Activated naive CD8-positive, alpha-beta T cell treated with anti-CD3 and anti-CD28 coated beads, Interleukin-2, amount 10 ng/mL, durations not matched to agents 7 days and 5 days (primary cell): ENCODE results near the gene CTNNA3. TPM values are rescaled to one million over a fixed set of nuclear protein-coding genes. Genes with fewer than 3 reads are reported as not detected.

Source experiments
- ATAC-seq: fragments of 150-1000 bp; cut with Tn5 transposase; one replicate; pipeline ENCODE4 v1.10.0; 2021; ENCODE audit warnings: low read depth, moderate library complexity
- POLR2A ChIA-PET: fragments of 350-600 bp; sonication (Branson Sonifier 250); formaldehyde crosslinking; loops from one replicate; lab custom pipeline; 2021; ENCODE audit warnings: antibody characterized with exemption; lab: Charles Lee
- DNase-seq: peaks from one replicate; pipeline ENCODE4 v3.0.0; 2021
- H3K27ac Mint-ChIP-seq: one replicate; pipeline ENCODE4 v1.8.0; 2022; ENCODE audit warnings: mild to moderate bottlenecking, mixed read lengths
- H3K27me3 Mint-ChIP-seq: one replicate; pipeline ENCODE4 v1.8.0; 2022; ENCODE audit warnings: mild to moderate bottlenecking, moderate library complexity, mixed read lengths
- H3K36me3 Mint-ChIP-seq: one replicate; pipeline ENCODE4 v1.8.0; 2021; ENCODE audit warnings: mild to moderate bottlenecking, mixed read lengths
- H3K4me1 Mint-ChIP-seq: one replicate; pipeline ENCODE4 v1.8.0; 2021; ENCODE audit warnings: mixed read lengths
- H3K4me3 Mint-ChIP-seq: one replicate; pipeline ENCODE4 v1.8.0; 2022; ENCODE audit warnings: mild to moderate bottlenecking, moderate library complexity, mixed read lengths
- H3K9me3 Mint-ChIP-seq: one replicate; pipeline ENCODE4 v1.8.0; 2021; ENCODE audit warnings: mixed read lengths
- total RNA-seq, 2 experiments: library from RNA; stranded (reverse); gene quantifications; one replicate each; pipeline ENCODE4 v1.2.3, GENCODE V29; 2021

The CTNNA3 gene
- total RNA-seq, 2 experiments from 2014 or later, result 2.4 to 3.6 TPM

DNA sequence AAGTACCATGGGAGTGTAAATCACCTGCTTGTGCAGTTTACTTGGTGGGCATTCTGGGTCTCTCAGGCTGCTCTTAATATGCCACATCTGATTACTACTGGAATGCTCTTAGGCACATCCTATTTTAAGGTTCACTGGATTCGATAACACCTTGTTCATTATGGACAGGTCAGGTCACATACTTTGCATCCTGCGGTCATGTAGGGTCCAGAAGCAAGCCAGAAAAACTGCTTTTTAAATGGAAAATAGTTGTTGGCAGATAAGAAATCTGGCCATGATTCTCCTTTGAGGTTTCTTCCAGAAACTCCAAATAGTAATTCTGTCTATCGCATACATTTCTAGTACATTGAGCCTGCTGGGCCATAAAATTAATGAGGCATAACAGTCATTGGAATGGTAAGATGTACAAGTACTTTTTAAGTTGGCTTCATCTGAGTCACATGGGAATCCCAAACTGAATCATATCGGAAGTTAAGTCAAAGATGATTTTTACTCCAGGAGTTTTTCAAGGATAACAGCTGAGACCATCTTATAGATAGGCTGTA, 398.3 kb downstream of the CTNNA3 start:
- H3K27me3 Mint-ChIP-seq, result no peaks in the 10 kb centered on the region
- no peak overlapping the region for H3K27ac Mint-ChIP-seq
- no peak overlapping the region for H3K4me3 Mint-ChIP-seq
- no peak for ATAC-seq
- H3K9me3 Mint-ChIP-seq, result no peaks in the 10 kb centered on the region
- no peak for DNase-seq
- H3K36me3 Mint-ChIP-seq, result no peaks in the 10 kb centered on the region
- H3K4me1 Mint-ChIP-seq, result no peaks in the 10 kb centered on the region
- POLR2A ChIA-PET, result no interaction called here

DNA sequence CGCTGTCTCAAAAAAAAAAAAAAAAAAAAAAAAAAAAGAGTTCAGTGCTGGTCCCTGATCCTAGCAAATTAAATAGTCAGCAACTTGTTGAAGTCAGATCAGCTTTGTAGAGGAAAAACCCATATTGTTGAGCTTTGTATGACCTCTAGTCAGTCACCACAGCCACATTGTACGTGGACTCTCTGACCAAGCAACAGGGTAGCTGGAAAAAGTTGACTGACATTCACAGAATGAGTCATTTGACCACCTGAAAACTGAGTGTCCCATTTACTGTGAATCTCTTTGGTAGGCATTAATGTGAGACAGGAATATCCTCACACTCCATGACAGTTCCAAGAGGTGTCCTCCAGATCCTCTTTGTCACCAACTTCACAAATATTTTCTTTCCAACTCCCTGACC, 399.1 kb downstream of the CTNNA3 start:
- ATAC-seq (no peak), DNase-seq (no peak)
- no peaks in the 10 kb centered on the region for H3K4me1 Mint-ChIP-seq
- no peaks in the 10 kb centered on the region for H3K27me3 Mint-ChIP-seq
- no peaks in the 10 kb centered on the region for H3K9me3 Mint-ChIP-seq
- H3K27ac Mint-ChIP-seq, result no peak overlapping the region
- no peak overlapping the region for H3K4me3 Mint-ChIP-seq
- POLR2A ChIA-PET, result no interaction called here
- H3K36me3 Mint-ChIP-seq, result no peaks in the 10 kb centered on the region

DNA sequence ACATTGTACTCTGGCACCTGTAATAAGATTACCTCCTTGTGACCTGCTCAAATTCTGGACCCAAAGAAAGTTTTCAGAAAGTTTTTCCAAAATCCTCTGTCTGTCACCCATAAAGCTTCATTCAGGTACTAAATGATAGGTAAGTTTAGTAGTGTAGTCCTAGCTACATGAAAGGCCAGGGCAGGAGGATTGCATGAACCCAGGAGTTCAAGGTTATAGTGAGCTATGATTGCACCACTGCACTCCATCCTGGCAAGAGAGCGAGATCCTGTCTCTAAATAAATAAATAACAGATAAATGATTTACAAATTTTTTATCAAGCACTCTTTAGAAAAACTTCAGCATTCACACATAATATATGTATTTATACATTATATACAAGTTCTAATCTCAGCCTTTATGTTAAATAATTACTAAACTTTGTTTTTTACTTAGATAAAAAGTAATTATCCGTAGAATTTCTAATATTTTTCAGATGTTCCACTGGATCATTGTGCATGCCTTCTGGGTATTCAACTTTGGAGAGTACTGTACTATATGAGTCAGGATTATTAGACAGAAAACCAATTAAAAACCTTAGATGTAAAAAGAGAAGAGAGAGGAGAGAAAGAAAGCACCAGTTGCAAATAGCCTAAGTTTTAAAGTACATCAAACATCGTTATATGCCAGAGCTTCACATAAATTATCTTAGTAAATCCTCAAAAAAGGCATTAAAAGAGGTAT, 407.1 kb downstream of the CTNNA3 start:
- POLR2A ChIA-PET, result no interaction called here
- H3K9me3 Mint-ChIP-seq, result no peaks in the 10 kb centered on the region
- H3K4me1 Mint-ChIP-seq, result no peaks in the 10 kb centered on the region
- H3K36me3 Mint-ChIP-seq, result no peaks in the 10 kb centered on the region
- no peak for DNase-seq
- H3K4me3 Mint-ChIP-seq, result no peak overlapping the region
- no peak for ATAC-seq
- no peak overlapping the region for H3K27ac Mint-ChIP-seq
- no peaks in the 10 kb centered on the region for H3K27me3 Mint-ChIP-seq

DNA sequence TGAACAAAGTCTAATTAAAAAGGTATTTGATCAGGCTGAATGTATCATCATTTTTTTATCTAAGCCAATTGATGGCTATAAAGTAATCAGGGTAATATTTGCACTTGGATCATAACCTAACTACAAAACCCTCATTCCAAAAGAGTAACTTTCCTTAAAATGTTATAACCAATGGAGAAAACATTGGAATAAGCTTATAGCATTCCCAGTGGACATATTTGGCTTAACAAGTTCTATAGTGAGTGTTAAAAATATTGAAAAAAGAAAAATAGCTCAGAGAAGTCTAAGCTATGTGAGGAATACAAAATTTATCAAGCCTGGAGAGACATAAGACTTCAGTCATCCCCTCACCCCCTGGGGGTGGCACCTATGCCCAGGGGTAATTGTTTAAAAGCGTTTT, 411.4 kb downstream of the CTNNA3 start:
- Mint-ChIP-seq H3K36me3 (no peaks in the 10 kb centered on the region), H3K27me3 (no peaks in the 10 kb centered on the region), H3K4me3 (no peak overlapping the region), H3K4me1 (no peaks in the 10 kb centered on the region), H3K9me3 (no peaks in the 10 kb centered on the region), H3K27ac (no peak overlapping the region)
- DNase-seq, result no peak
- POLR2A ChIA-PET, result no interaction called here
- ATAC-seq, result no peak

DNA sequence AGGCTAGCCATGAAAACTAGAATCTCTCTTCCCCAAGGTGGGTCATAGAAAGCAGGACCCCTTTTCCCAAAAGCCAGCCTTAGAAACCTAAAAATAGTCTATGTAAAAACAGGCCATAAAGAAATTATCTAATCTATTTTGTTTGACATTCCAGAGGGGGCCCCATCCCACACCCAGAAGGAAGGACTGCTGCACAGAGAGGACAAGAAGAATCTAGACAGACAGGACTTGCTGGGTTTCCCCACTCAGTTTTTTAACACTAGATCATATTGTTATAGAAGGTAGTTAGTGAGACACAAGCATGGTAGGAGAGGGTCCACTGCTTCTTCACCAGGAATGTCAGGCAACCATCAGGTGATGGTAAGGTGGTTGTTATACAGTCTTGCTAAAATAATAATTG, 413.1 kb downstream of the CTNNA3 start:
- ATAC-seq (no peak), DNase-seq (no peak)
- Mint-ChIP-seq H3K27ac (no peak overlapping the region), H3K4me3 (no peak overlapping the region), H3K4me1 (no peaks in the 10 kb centered on the region), H3K36me3 (no peaks in the 10 kb centered on the region), H3K9me3 (no peaks in the 10 kb centered on the region), H3K27me3 (no peaks in the 10 kb centered on the region)
- POLR2A ChIA-PET, result no interaction called here

DNA sequence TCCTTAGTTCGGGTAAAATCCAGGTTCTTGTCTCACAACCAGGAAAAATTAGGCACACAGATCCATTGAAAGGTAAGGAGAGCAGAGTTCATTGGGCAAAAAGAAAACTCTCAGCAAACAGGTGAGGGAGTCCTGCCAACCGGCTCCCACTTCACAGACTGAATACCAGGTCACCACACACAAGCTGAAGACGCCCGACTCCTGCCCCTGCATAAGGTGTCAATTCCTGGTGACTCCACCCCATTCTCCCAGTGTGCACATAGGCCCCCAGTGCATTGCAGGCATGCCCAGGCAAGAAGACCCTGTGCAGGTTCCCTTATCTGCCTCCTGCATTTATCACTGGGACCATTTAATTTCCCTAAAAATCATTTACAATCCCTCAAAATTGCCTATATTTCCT, 415.6 kb downstream of the CTNNA3 start:
- POLR2A ChIA-PET, result no interaction called here
- H3K36me3 Mint-ChIP-seq, result no peaks in the 10 kb centered on the region
- no peak for ATAC-seq
- H3K27ac Mint-ChIP-seq, result no peak overlapping the region
- H3K4me1 Mint-ChIP-seq, result no peaks in the 10 kb centered on the region
- H3K27me3 Mint-ChIP-seq, result no peaks in the 10 kb centered on the region
- no peak for DNase-seq
- H3K9me3 Mint-ChIP-seq, result no peaks in the 10 kb centered on the region
- no peak overlapping the region for H3K4me3 Mint-ChIP-seq

DNA sequence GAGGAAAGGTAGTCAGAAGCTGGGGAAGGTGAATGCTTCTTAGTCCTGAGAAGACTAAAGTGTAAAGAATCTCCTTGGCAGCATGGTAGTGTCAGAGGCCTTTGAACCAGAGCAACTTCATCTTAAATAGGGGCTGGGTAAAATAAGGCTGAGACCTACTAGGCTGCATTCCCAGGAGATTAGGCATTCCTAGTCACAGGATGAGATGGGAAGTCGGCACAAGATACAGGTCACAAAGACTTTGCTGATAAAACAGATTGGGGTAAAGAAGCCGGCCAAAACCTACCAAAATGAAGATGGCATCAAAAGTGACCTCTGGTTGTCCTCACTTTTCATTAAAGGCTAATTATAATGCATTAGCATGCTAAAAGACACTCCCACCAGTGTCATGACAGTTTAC, 418.6 kb downstream of the CTNNA3 start:
- POLR2A ChIA-PET, result no interaction called here
- Mint-ChIP-seq H3K4me1 (no peaks in the 10 kb centered on the region), H3K36me3 (no peaks in the 10 kb centered on the region), H3K27ac (no peak overlapping the region), H3K27me3 (no peaks in the 10 kb centered on the region), H3K9me3 (no peaks in the 10 kb centered on the region), H3K4me3 (no peak overlapping the region)
- ATAC-seq (no peak), DNase-seq (no peak)

DNA sequence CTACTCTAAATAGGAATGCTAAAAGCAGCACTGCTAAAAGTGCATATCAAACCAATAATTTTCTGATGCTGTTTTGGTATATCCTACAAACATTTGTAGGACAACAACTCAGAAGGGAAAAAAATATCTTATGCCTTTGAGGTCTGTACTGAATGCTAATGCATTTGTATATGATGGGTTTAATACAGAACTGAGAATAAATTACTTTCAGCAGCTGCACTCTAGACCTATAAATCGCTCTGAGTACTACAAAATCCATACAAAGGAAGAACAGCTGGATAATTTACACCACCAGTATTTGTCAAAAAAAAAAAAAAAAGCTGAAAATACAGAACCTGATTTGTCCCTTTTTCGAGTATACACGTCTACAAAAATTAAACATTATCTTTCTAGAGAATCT, 426.2 kb downstream of the CTNNA3 start:
- POLR2A ChIA-PET, result no interaction called here
- Mint-ChIP-seq H3K9me3 (no peaks in the 10 kb centered on the region), H3K4me1 (no peaks in the 10 kb centered on the region), H3K27ac (no peak overlapping the region), H3K27me3 (no peaks in the 10 kb centered on the region), H3K36me3 (no peaks in the 10 kb centered on the region), H3K4me3 (no peak overlapping the region)
- DNase-seq (no peak), ATAC-seq (no peak)

DNA sequence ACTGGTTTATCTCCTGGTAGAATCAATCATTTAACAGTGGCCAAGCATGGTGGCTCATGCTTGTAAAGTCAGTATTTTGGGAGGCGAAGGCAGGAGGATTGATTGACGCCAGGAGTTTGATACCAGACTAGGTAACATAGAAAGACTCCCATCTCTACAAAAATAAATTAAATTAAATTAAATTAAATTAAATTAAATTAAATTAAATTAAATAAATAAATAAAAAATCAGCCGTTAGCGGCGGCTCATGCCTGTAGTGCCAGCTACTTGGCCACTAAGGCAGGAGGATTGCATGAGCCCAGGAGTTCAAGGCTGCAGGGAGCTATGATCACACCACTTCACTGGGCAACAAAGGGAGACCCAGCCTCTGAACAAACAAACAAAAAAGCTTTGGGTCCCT, 427.8 kb downstream of the CTNNA3 start:
- Mint-ChIP-seq H3K27me3 (no peaks in the 10 kb centered on the region), H3K4me3 (no peak overlapping the region), H3K9me3 (no peaks in the 10 kb centered on the region), H3K27ac (no peak overlapping the region), H3K36me3 (no peaks in the 10 kb centered on the region), H3K4me1 (no peaks in the 10 kb centered on the region)
- ATAC-seq, result no peak
- no peak for DNase-seq
- POLR2A ChIA-PET, result no interaction called here

DNA sequence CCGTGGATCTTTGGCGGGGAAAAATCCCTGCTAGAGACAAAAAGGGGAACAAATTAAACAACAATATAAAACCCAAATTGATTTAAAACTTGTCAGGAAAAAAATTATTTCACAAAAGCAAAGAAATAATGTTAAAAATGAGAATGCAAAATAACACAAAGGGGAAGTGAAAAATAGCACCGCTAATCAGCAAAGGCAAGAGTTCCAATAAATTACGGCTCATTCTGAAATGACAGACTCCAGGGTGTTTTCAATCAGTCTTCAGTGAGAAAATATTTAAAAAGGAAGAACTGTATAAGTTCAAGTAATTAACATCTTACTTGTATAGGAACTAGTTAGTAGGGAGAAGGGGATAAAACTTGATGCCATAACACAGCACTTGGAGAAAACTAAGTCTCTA, 433.3 kb downstream of the CTNNA3 start:
- no peak overlapping the region for H3K4me3 Mint-ChIP-seq
- H3K9me3 Mint-ChIP-seq, result no peaks in the 10 kb centered on the region
- no peaks in the 10 kb centered on the region for H3K27me3 Mint-ChIP-seq
- H3K36me3 Mint-ChIP-seq, result no peaks in the 10 kb centered on the region
- no peak for DNase-seq
- no peaks in the 10 kb centered on the region for H3K4me1 Mint-ChIP-seq
- no peak overlapping the region for H3K27ac Mint-ChIP-seq
- no peak for ATAC-seq
- POLR2A ChIA-PET, result no interaction called here

DNA sequence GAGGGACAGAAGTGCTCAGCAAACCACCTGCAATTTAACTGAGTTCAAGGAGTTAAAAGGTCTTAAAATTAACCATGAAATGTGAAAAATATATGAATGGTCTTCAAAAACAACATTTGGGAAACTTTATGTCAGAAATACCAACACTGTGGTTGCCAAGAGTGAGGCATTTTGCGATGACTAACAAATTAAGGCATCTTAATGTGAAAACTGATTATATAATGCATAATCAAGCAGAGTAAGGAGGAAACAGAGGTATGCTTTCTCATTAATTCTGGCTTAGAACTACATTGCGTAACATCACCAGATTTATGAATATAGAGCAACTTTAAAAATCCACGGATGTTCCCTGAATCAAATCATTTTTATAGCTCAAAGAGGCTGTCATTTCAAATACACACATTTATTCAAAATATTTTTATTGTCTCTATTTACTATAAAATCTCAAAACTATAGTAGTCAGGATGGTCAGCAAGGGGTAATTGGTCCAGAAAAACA, 434.6 kb downstream of the CTNNA3 start:
- Mint-ChIP-seq H3K27ac (no peak overlapping the region), H3K4me3 (no peak overlapping the region), H3K4me1 (no peaks in the 10 kb centered on the region), H3K27me3 (no peaks in the 10 kb centered on the region), H3K36me3 (no peaks in the 10 kb centered on the region), H3K9me3 (no peaks in the 10 kb centered on the region)
- POLR2A ChIA-PET, result no interaction called here
- no peak for ATAC-seq
- no peak for DNase-seq

DNA sequence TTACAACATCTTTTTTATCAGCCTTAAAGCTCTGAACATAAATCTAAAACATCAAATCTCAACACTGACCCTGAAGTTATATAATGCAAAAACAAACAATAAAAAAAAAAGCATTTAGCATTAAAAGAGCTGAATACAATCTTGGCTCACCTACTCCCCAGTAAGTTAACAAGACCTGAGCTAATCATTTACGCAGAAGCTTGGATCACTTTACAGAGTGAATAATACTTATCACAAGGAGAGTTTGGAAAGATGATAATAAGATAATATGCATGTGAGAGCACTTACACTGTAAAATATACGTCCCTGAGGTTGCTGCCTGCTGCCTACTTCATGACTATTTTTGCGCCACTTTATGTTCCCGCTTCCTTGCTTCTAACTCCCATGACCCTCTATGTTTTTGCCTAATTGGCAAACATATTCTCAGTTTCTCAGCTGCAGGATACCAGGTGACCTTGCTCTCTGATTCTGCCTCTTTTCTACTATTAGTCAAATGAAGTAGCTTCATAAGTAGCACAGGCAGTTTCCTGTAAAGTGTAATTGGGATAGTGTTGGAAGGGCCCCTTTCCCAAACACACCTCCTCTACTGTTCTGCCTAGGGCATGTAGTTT, 436.6 kb downstream of the CTNNA3 start:
- DNase-seq, result no peak
- Mint-ChIP-seq H3K27me3 (no peaks in the 10 kb centered on the region), H3K4me1 (no peaks in the 10 kb centered on the region), H3K27ac (no peak overlapping the region), H3K9me3 (no peaks in the 10 kb centered on the region), H3K4me3 (no peak overlapping the region), H3K36me3 (no peaks in the 10 kb centered on the region)
- no peak for ATAC-seq
- POLR2A ChIA-PET, result no interaction called here

DNA sequence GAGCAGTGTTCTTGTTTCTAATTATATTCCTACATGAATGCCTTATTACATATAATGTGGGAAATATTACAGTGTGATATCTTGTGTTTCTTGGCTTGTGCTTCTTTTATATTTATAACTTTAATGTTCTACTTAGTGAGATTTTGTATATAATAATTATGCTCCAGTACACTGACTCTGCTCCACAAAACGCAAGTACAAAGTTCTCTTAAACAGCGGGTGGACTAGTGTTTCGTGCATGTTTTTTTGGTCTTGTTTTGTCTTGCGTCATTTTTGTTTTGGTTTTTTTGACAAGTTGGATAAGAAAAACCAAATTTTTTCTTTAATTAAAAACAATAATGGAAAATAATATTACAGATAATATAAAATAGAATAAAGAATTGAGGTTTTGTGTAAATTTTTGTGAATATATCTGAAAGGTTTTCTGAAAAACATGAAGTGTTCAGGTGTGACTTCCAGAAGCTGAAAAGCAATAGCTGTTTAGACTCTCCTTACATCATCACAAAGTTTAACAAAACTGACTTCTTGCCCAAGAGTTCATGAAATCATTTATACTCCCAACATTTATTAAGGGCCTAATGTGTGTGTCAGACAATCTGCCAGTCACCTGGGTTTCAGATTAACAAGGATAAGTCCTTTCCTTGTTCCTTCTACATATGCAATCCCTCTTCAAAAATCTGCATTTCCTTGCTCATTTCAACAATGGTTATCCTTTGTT, 438.4 kb downstream of the CTNNA3 start:
- no peaks in the 10 kb centered on the region for H3K4me1 Mint-ChIP-seq
- H3K27ac Mint-ChIP-seq, result no peak overlapping the region
- ATAC-seq (no peak), DNase-seq (no peak)
- no peaks in the 10 kb centered on the region for H3K36me3 Mint-ChIP-seq
- POLR2A ChIA-PET, result no interaction called here
- no peaks in the 10 kb centered on the region for H3K27me3 Mint-ChIP-seq
- no peaks in the 10 kb centered on the region for H3K9me3 Mint-ChIP-seq
- H3K4me3 Mint-ChIP-seq, result no peak overlapping the region

DNA sequence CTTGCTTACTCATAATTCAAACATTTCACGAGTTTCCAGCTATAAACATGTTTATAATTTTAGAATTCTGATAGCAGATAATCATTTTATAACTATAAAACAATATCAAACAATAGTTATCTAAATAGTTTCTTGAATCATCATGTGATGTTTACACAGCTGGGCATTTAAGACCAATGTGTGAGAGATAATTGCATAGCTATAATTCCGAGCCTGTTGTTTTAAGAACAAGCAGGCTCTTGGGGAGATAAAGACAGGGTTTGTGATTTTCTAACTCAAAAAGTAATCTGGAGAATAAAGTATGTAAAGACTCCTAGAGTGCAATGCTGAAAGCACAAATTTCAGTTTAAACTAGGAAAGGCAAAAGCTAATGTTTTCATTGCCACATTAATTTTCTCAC, 439.0 kb downstream of the CTNNA3 start:
- H3K4me1 Mint-ChIP-seq, result no peaks in the 10 kb centered on the region
- no peaks in the 10 kb centered on the region for H3K27me3 Mint-ChIP-seq
- ATAC-seq (no peak), DNase-seq (no peak)
- no peaks in the 10 kb centered on the region for H3K36me3 Mint-ChIP-seq
- POLR2A ChIA-PET, result no interaction called here
- no peak overlapping the region for H3K4me3 Mint-ChIP-seq
- no peaks in the 10 kb centered on the region for H3K9me3 Mint-ChIP-seq
- no peak overlapping the region for H3K27ac Mint-ChIP-seq
